Gastrocnemius medialis (tissue), 4 donors: Measurements from ENCODE around the gene NRXN2.

Experiments used
- CTCF ChIP-seq, 5 experiments: fragments of 450-650 bp in 3 of 5; fragments of 200-600 bp in 2 of 5; sonication (generic) in 2 of 5; IDR thresholded peaks in 4 of 5; conservative IDR thresholded peaks in 1 of 5; 1 replicate in 4 of 5; 2 replicates in 1 of 5; pipeline ENCODE4 v1.5.1; 2016 to 2019; ENCODE audit warnings: antibody characterized with exemption in 5 of 5, mild to moderate bottlenecking in 3 of 5, moderate library complexity in 3 of 5
- POLR2A ChIP-seq, 2 donors: fragments of 450-650 bp; IDR thresholded peaks; one replicate each; pipeline ENCODE4 v1.6.1; 2017; ENCODE audit warnings: antibody characterized with exemption in 2 of 2, mild to moderate bottlenecking in 2 of 2, moderate library complexity in 2 of 2

- TF ChIP-seq POLR2A (IDR thresholded peaks at IDR 0.05) = no peak
- TF ChIP-seq CTCF (IDR thresholded peaks at IDR 0.05 in 4 of 5, conservative IDR thresholded peaks at IDR 0.05 in 1 of 5) = peak; percentile 62 to 88 (median 84)
These were observed 70.2 kb downstream of the NRXN2 start for GRCh38 chr11:64652586-64653387.
